GM18517 (cell line): ENCODE data around the gene CES2.
"Not testable (repeated sequence)": the region's sequence is repeated elsewhere in the genome, so short reads cannot be mapped to it uniquely, and the experiment has no call there.

Experiments
- ATAC-seq: cut with Tn5 transposase; IDR thresholded peaks from one replicate; pipeline ENCODE4 v1.9.1; 2021; ENCODE audit warnings: mild to moderate bottlenecking, moderate library complexity; ENCODE audit not compliant: unreplicated experiment

CES2 gene

GRCh38 chr16:66975302-66975893 is 40.1 kb downstream of the CES2 start:
- no peak for ATAC-seq

DNA sequence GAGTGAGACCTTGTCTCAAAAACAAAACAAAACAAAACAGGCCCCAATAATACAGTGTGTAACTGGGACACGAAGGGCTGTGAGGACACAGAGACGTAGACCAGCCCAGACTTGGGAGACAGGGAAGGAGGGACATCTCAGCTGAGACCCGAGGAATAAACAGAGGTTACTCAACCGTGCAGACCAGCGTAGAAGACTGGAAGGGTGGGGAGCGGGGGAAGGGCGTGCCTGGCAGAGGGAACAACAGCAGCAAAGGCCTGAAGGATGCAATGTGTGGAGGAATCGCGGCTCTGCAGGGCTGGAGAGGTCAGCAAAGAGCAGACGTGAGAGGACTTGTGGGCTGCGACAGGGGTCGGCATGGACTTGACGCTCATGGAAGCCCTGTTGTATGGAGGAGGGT is 41.4 kb downstream of the CES2 start:
- ATAC-seq: no peak

GRCh38 chr16:66977341-66978113 is 42.2 kb downstream of the CES2 start:
- ATAC-seq: no peak

DNA sequence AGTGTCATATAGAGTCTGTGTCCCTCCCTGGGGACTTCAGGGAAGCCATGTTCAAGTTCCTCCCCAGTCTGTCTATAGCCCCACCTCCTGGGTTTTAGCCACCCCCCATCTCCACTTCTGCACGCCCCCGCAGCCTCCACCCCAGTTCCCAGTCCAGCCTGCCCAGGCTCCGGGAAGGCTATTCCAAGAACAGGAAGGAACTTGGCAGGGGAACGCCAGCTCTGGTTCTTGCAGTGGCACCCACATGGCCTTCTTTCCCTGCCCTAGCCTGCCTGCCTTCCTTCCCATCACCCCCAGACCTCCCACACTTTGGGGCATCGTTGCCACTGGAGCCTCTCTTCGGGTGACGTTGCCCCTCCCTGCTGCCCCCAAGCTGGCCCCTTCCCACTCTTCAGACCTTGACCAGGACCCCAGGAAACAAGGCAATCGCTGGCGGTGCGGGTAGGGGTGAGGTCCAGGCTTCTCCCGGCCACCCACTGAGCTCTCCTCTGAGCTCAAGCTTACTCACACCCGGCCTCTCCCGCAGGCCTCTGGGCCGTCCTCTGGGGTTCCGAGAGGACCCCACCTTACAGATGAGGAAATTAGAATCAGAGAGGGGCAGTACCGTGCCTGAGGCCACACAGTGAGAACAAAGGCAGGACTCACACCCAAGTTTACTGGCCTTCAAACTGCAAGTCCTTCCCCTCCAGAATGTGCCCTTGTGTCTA is 43.8 kb downstream of the CES2 start:
- ATAC-seq: no peak

- ATAC-seq: no peak
Measured at GRCh38 chr16:66983033-66983432, 47.7 kb downstream of the CES2 start.

GRCh38 chr16:66984892-66985311 is 49.6 kb downstream of the CES2 start:
- no peak for ATAC-seq

DNA sequence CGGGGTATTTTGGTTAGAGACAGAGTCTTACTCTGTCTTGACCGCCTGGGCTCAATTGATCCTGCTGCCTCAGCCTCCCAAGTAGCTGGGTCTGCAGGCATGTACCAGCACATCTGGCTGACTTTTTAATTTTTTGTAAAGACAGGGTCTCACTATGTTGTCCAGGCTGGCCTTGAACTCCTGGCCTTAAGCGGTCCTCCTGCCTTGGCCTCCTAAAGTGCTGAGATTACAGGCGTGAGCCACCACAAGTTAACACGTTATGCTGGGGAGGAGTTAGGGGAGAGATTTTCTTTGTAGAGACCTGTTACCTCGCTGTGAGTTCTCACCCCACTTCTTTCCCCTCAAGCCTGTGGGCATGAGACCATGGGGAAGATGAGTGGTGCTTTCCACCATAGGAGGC is 51.2 kb downstream of the CES2 start:
- ATAC-seq: no peak

- no peak for ATAC-seq
Measured at GRCh38 chr16:66988197-66988788, 53.0 kb downstream of the CES2 start, which contains the start of gene CES4A. CES4A (plus strand) TSS chr16:66988589; CDS start chr16:66988773, 184 bp downstream.

GRCh38 chr16:66991545-66992077 is 56.3 kb downstream of the CES2 start:
- no peak for ATAC-seq

DNA sequence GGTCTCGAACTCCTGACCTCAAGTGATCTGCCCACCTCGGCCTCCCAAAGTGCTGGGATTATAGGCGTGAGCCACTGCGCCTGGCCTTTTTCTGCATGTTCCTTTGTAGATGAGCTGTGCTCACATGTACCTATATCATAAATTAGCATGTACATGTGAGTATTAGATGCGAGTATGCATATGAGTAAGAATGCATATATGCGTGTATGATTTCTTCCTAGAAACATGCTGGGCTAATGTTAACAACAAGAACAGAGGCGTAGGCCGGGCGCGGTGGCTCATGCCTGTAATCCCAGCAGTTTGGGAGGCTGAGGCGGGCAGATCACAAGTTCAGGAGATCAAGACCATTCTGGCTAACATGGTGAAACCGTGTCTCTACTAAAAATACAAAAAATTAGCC is 58.2 kb downstream of the CES2 start:
- ATAC-seq: not testable (repeated sequence)
